SK-N-SH treated with all-trans-retinoic acid at 6 μM for 48 hours (cell line): ENCODE measurements around the gene RAB9B.

Source experiments
- ATAC-seq: fragments of 200-7000 bp; cut with Tn5 transposase; 3 replicates; pipeline ENCODE4 v1.9.1; 2020; ENCODE audit warnings: mild to moderate bottlenecking, moderate library complexity
- ARNTL ChIP-seq: fragments of 450-650 bp; formaldehyde crosslinking; IDR thresholded peaks from 2 replicates; pipeline ENCODE4 v1.5.0; 2020; ENCODE audit warnings: low read depth, mild to moderate bottlenecking, moderate library complexity, borderline replicate concordance
- BACH2 ChIP-seq: fragments of 250-450 bp; sonication (Bioruptor Pico); IDR thresholded peaks from 2 replicates; pipeline ENCODE4 v1.9.0; 2021; ENCODE audit warnings: mild to moderate bottlenecking, borderline replicate concordance
- CREB5 ChIP-seq: fragments of 250-450 bp; sonication (Bioruptor Pico); IDR thresholded peaks from 2 replicates; pipeline ENCODE4 v1.5.1; 2020; ENCODE audit warnings: low read depth, mild to moderate bottlenecking, moderate library complexity
- CSDC2 ChIP-seq: fragments of 250-450 bp; sonication (Bioruptor Pico); IDR thresholded peaks from 2 replicates; pipeline ENCODE4 v1.5.0; 2020; ENCODE audit warnings: mild to moderate bottlenecking, moderate library complexity
- GLIS3 ChIP-seq: fragments of 250-450 bp; sonication (Bioruptor Pico); IDR thresholded peaks from 2 replicates; pipeline ENCODE4 v1.5.0; 2020; ENCODE audit warnings: mild to moderate bottlenecking, moderate library complexity
- ISL1 ChIP-seq: fragments of 250-450 bp; sonication (Bioruptor Pico); IDR thresholded peaks from 2 replicates; pipeline ENCODE4 v2.1.2; 2022; ENCODE audit warnings: mild to moderate bottlenecking, moderate library complexity
- OSR1 ChIP-seq: fragments of 250-450 bp; sonication (Bioruptor Pico); IDR thresholded peaks from 2 replicates; pipeline ENCODE4 v1.8.0; 2022; ENCODE audit warnings: moderate library complexity, mild to moderate bottlenecking, inconsistent platforms
- PPARA ChIP-seq: fragments of 250-450 bp; sonication (Bioruptor Pico); IDR thresholded peaks from 2 replicates; pipeline ENCODE4 v1.5.0; 2020; ENCODE audit warnings: mild to moderate bottlenecking, borderline replicate concordance
- SNAI2 ChIP-seq: fragments of 250-450 bp; sonication (Bioruptor Pico); IDR thresholded peaks from 2 replicates; pipeline ENCODE4 v1.5.0; 2020; ENCODE audit warnings: mild to moderate bottlenecking, moderate library complexity
- TCF4 ChIP-seq: fragments of 250-450 bp; sonication (Bioruptor Pico); IDR thresholded peaks from 2 replicates; pipeline ENCODE4 v1.8.0; 2021; ENCODE audit warnings: mild to moderate bottlenecking, moderate library complexity, borderline replicate concordance
- TOX ChIP-seq: fragments of 250-450 bp; sonication (Bioruptor Pico); IDR thresholded peaks from 2 replicates; pipeline ENCODE4 v1.8.0; 2021; ENCODE audit warnings: mild to moderate bottlenecking, moderate library complexity, borderline replicate concordance
- ZC3H10 ChIP-seq: fragments of 250-450 bp; sonication (Bioruptor Pico); IDR thresholded peaks from 2 replicates; pipeline ENCODE4 v1.5.1; 2021; ENCODE audit warnings: mild to moderate bottlenecking, moderate library complexity
- ZFP3 ChIP-seq: fragments of 250-450 bp; sonication (Bioruptor Pico); IDR thresholded peaks from 2 replicates; pipeline ENCODE4 v1.5.0; 2020; ENCODE audit warnings: mild to moderate bottlenecking, moderate library complexity
- ZNF565 ChIP-seq: fragments of 450-650 bp; formaldehyde crosslinking; conservative IDR thresholded peaks from 2 replicates; pipeline ENCODE4 v1.5.0; 2020; ENCODE audit warnings: low read depth, mild to moderate bottlenecking, moderate library complexity
- ZNF70 ChIP-seq: fragments of 450-650 bp; formaldehyde crosslinking; IDR thresholded peaks from 2 replicates; pipeline ENCODE4 v1.5.0; 2020; ENCODE audit warnings: mild to moderate bottlenecking, moderate library complexity
- ZNF8 ChIP-seq: fragments of 450-650 bp; formaldehyde crosslinking; IDR thresholded peaks from 2 replicates; pipeline ENCODE4 v1.5.0; 2020; ENCODE audit warnings: mild to moderate bottlenecking, moderate library complexity
- TF ChIP-seq, protein P1 (sequence below): fragments of 250-450 bp; sonication (Bioruptor Pico); IDR thresholded peaks from 2 replicates; pipeline ENCODE4 v1.5.1; 2021; ENCODE audit warnings: mild to moderate bottlenecking, moderate library complexity
- TF ChIP-seq, protein P2 (sequence below): fragments of 250-450 bp; sonication (Bioruptor Pico); IDR thresholded peaks from 2 replicates; pipeline ENCODE4 v1.8.0; 2021; ENCODE audit warnings: low read depth, mild to moderate bottlenecking, moderate library complexity, borderline replicate concordance
- TF ChIP-seq, protein P3 (sequence below): fragments of 250-450 bp; sonication (Bioruptor Pico); IDR thresholded peaks from 2 replicates; pipeline ENCODE4 v1.5.0; 2020; ENCODE audit warnings: mild to moderate bottlenecking, moderate library complexity

Gene RAB9B

GRCh38 chrX:103861200-103861599 is 29.1 kb upstream of the RAB9B start (continued):
- no peak for TF ChIP-seq CREB5 (CRISPR knock-in tag)
- TF ChIP-seq, protein P1, sequence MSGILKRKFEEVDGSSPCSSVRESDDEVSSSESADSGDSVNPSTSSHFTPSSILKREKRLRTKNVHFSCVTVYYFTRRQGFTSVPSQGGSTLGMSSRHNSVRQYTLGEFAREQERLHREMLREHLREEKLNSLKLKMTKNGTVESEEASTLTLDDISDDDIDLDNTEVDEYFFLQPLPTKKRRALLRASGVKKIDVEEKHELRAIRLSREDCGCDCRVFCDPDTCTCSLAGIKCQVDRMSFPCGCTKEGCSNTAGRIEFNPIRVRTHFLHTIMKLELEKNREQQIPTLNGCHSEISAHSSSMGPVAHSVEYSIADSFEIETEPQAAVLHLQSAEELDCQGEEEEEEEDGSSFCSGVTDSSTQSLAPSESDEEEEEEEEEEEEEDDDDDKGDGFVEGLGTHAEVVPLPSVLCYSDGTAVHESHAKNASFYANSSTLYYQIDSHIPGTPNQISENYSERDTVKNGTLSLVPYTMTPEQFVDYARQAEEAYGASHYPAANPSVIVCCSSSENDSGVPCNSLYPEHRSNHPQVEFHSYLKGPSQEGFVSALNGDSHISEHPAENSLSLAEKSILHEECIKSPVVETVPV (CRISPR knock-in tag), result no peak
- TF ChIP-seq, protein P2, sequence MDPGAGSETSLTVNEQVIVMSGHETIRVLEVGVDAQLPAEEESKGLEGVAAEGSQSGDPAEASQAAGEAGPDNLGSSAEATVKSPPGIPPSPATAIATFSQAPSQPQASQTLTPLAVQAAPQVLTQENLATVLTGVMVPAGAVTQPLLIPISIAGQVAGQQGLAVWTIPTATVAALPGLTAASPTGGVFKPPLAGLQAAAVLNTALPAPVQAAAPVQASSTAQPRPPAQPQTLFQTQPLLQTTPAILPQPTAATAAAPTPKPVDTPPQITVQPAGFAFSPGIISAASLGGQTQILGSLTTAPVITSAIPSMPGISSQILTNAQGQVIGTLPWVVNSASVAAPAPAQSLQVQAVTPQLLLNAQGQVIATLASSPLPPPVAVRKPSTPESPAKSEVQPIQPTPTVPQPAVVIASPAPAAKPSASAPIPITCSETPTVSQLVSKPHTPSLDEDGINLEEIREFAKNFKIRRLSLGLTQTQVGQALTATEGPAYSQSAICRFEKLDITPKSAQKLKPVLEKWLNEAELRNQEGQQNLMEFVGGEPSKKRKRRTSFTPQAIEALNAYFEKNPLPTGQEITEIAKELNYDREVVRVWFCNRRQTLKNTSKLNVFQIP (CRISPR knock-in tag), result no peak

- ATAC-seq, result no peak
- TF ChIP-seq CSDC2 (CRISPR knock-in tag) (no peak), ZC3H10 (no peak)
Observed at GRCh38 chrX:103849558-103849957, 17.5 kb upstream of the RAB9B start.

- no peak for ATAC-seq
- TF ChIP-seq GLIS3, result no peak
- no peak for TF ChIP-seq ZC3H10
- no peak for TF ChIP-seq ARNTL (CRISPR knock-in tag)
- TF ChIP-seq TOX (CRISPR knock-in tag), result no peak
Observed at GRCh38 chrX:103847174-103847870, 15.3 kb upstream of the RAB9B start.

GRCh38 chrX:103846386-103846785 is 14.3 kb upstream of the RAB9B start:
- TF ChIP-seq ZNF70 (CRISPR knock-in tag) (no peak), TOX (CRISPR knock-in tag) (no peak), OSR1 (CRISPR knock-in tag) (no peak), ISL1 (CRISPR knock-in tag) (no peak), BACH2 (CRISPR knock-in tag) (no peak), PPARA (CRISPR knock-in tag) (no peak)
- TF ChIP-seq, protein P3, sequence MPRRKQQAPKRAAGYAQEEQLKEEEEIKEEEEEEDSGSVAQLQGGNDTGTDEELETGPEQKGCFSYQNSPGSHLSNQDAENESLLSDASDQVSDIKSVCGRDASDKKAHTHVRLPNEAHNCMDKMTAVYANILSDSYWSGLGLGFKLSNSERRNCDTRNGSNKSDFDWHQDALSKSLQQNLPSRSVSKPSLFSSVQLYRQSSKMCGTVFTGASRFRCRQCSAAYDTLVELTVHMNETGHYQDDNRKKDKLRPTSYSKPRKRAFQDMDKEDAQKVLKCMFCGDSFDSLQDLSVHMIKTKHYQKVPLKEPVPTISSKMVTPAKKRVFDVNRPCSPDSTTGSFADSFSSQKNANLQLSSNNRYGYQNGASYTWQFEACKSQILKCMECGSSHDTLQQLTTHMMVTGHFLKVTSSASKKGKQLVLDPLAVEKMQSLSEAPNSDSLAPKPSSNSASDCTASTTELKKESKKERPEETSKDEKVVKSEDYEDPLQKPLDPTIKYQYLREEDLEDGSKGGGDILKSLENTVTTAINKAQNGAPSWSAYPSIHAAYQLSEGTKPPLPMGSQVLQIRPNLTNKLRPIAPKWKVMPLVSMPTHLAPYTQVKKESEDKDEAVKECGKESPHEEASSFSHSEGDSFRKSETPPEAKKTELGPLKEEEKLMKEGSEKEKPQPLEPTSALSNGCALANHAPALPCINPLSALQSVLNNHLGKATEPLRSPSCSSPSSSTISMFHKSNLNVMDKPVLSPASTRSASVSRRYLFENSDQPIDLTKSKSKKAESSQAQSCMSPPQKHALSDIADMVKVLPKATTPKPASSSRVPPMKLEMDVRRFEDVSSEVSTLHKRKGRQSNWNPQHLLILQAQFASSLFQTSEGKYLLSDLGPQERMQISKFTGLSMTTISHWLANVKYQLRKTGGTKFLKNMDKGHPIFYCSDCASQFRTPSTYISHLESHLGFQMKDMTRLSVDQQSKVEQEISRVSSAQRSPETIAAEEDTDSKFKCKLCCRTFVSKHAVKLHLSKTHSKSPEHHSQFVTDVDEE, result no peak

GRCh38 chrX:103845165-103845653 is 13.2 kb upstream of the RAB9B start:
- ATAC-seq, result peak; percentile 99
- no peak for TF ChIP-seq ZNF565
- TF ChIP-seq OSR1 (CRISPR knock-in tag), result no peak
- TF ChIP-seq ZNF8 (CRISPR knock-in tag), result no peak
- TF ChIP-seq TCF4 (CRISPR knock-in tag), result no peak
- TF ChIP-seq, protein P2 (CRISPR knock-in tag), result no peak
- TF ChIP-seq, protein P3, result no peak
- TF ChIP-seq GLIS3, result no peak
- TF ChIP-seq SNAI2, result no peak
- no peak for TF ChIP-seq ZFP3
- TF ChIP-seq CREB5 (CRISPR knock-in tag), result no peak

More at GRCh38 chrX:103846386-103846785, 14.3 kb upstream of the RAB9B start:
- ATAC-seq, result no peak
